Measurements from ENCODE around the gene PPP2R2C.

PPP2R2C gene

GRCh38 chr4:6478546-6479220 is 6.3 kb upstream of the PPP2R2C start:
- no peak overlapping the region for H3K4me3 ChIP-seq (replicated peaks; ENCODE audit: insufficient read depth, low read length)
- TF ChIP-seq REST (IDR thresholded peaks at IDR 0.05; ENCODE audit: insufficient replicate concordance, low read depth), result no peak
- TF ChIP-seq SPI1 (IDR thresholded peaks at IDR 0.05; ENCODE audit: borderline replicate concordance, low read depth), result no peak
- TF ChIP-seq CTCF (IDR thresholded peaks at IDR 0.05; ENCODE audit: insufficient read depth, low read length), result no peak
- no peak for TF ChIP-seq POLR2AphosphoS5 (IDR thresholded peaks at IDR 0.05; ENCODE audit: low read depth)
- TF ChIP-seq GABPA (IDR thresholded peaks at IDR 0.05; ENCODE audit: low read depth), result no peak
- no peak overlapping the region for H3K27ac ChIP-seq (replicated peaks)
- peaks cover 2% of the 10 kb centered on the region for H3K27me3 ChIP-seq (ENCODE audit: insufficient read depth, poor library complexity, severe bottlenecking)
- no peak for DNase-seq (ENCODE audit: low read depth in 1 of 2, low spot score in 1 of 2)

- H3K27me3 ChIP-seq (ENCODE audit: insufficient read depth, poor library complexity, severe bottlenecking), result peaks cover 14% of the 10 kb centered on the region
- no peak overlapping the region for H3K27ac ChIP-seq (replicated peaks)
- no peak for TF ChIP-seq REST (IDR thresholded peaks at IDR 0.05; ENCODE audit: insufficient replicate concordance, low read depth)
- TF ChIP-seq SPI1 (IDR thresholded peaks at IDR 0.05; ENCODE audit: borderline replicate concordance, low read depth), result no peak
- H3K4me3 ChIP-seq (replicated peaks; ENCODE audit: insufficient read depth, low read length), result no peak overlapping the region
- no peak for DNase-seq (ENCODE audit: low read depth in 1 of 2, low spot score in 1 of 2)
These were observed 4.5 kb upstream of the PPP2R2C start for GRCh38 chr4:6476893-6477292.

- TF ChIP-seq GABPA (IDR thresholded peaks at IDR 0.05; ENCODE audit: low read depth) (no peak), SPI1 (IDR thresholded peaks at IDR 0.05; ENCODE audit: borderline replicate concordance, low read depth) (no peak), REST (IDR thresholded peaks at IDR 0.05; ENCODE audit: insufficient replicate concordance, low read depth) (no peak), CTCF (IDR thresholded peaks at IDR 0.05; ENCODE audit: insufficient read depth, low read length) (no peak), POLR2AphosphoS5 (IDR thresholded peaks at IDR 0.05; ENCODE audit: low read depth) (no peak)
- no peak overlapping the region for H3K4me3 ChIP-seq (replicated peaks; ENCODE audit: insufficient read depth, low read length)
- DNase-seq (ENCODE audit: low read depth in 1 of 2, low spot score in 1 of 2), result no peak
These were observed 3.1 kb upstream of the PPP2R2C start for GRCh38 chr4:6475492-6476020.

More at GRCh38 chr4:6475492-6476020, 3.1 kb upstream of the PPP2R2C start:
- peaks cover 23% of the 10 kb centered on the region for H3K27me3 ChIP-seq (ENCODE audit: insufficient read depth, poor library complexity, severe bottlenecking)
- H3K27ac ChIP-seq (replicated peaks), result no peak overlapping the region

Data from HL-60 (cell line).